HG02840 (cell line): Measurements from ENCODE around the gene ALS2CL.

ENCODE experiments used
- ATAC-seq: cut with Tn5 transposase; IDR thresholded peaks from one replicate; pipeline ENCODE4 v1.9.1; 2021; ENCODE audit warnings: mild to moderate bottlenecking, moderate library complexity, moderate number of reproducible peaks; ENCODE audit not compliant: unreplicated experiment, low FRiP score

ALS2CL gene

DNA sequence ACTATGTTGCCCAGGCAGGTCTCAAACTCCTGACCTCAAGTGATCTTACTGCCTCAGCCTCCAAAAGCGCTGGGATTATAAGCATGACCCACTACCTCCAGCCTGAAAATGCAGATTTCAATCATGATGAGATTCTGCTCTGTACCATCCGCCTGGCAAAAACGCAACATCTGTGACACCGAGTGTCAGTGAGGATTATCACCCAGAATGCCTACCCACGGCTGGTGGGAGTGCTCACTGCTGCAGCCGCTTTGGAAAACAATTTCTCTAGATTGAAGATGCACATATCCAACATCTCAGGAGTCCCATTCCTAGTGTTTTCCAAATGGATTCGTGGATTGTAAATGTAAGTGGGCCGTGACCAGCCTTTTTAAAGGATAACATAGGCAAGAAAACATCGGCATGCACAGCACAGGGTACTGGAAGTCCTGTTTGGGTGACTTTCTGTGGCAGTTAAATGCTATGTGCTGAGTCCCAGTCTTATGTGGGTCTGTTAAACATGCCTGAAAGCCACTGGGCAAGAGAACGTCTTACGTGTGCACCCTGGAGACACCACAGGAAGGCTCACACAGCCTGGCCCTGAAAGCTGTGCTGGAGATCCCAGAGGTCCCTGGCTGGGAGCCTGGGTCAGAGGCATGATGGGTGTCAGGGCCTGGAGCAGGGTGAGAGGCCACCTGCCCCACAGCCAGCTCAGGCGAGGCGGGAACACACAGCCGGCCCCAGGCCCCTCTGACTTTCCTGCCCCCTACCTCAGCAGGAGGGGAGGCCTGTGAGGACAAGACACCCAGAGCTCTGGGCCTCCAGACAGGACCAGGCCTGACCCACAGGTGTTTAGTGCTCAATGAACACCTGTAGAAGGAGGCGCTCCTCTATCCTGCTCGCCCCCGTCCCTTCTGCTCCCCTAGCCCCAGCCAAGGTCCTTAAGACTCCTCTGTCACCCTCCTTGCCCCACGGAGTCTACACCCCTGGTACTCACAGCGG is 23.3 kb upstream of the ALS2CL start:
- ATAC-seq, result no peak

DNA sequence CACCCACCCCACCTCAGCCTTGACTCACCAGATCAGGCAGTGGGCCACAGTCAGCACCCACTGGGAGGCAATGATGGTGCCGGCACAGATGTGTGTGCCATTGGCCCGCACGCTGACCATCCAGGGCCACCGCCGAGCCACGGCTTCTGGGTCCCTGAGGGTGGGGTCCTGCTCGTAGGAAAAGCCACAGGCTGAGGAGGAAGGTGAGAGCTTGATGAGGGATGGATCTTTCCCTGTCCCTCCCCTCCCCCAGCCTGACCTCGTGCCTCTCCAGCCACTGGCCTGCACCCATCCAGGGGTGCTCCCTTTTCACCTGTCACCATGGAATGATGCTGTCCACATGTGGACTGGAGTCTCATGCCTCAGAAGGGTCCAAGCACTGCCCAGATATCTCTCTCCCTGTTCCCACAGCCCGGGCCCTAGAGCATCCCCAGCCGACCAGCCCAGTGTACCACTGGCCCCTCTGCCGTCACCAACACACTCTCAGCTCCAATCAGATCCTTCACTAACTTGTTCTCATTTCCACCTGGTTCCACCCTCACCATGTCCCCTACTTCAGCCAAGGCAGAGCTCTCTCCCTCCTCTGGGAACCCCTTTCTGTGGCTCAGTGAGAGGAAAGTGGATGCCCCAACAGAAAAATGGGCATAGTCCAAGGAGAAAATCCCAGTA is 22.2 kb upstream of the ALS2CL start:
- no peak for ATAC-seq

- ATAC-seq, result no peak
These were observed 21.4 kb upstream of the ALS2CL start for GRCh38 chr3:46714728-46715506.

GRCh38 chr3:46713898-46714552 is 20.5 kb upstream of the ALS2CL start:
- ATAC-seq, result no peak

DNA sequence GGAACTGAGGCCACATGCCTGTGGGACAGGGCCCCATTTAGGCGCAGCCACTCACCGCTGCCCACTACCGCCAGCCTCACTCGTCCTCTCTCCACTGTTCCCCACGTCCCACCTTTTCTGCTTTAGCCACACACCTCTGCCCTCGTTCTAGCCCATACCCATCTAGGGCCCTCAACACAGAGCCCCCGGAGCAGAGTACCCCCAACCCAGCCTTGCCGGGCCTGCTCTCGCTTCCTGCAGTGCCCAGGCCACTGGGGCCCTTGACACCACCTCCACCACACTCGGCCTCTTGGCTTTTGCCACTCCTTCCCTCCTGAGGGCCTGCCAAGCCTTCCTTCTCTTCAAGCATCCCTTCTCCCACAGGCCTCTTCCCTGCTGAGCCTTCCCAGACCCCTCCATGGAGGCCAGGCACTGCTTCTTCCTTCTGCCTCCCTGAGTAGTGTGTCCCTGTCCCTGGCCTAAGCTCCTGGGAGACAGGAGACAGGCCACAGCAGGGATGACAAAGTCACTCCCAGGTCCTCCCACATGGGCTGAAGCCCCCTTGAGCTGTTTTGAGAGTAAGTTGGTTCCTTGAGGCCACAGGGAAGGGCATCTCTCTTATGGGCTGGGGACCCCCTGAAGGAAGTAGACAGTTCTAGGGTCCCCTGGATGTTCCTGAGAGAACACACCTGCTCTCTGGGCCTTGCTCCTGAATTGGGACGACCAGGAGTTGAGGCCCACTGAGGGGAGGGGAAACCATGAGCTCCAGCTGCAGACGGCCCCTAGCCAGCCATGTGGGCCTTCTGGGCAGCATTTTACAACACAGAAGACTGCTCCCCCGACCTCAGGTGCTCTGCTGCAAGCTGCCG is 19.8 kb upstream of the ALS2CL start:
- no peak for ATAC-seq

GRCh38 chr3:46712191-46713049 is 18.9 kb upstream of the ALS2CL start:
- ATAC-seq, result no peak

GRCh38 chr3:46711760-46712159 is 18.3 kb upstream of the ALS2CL start:
- no peak for ATAC-seq

- no peak for ATAC-seq
These were observed 17.8 kb upstream of the ALS2CL start for GRCh38 chr3:46711305-46711704.

GRCh38 chr3:46710671-46711295 is 17.3 kb upstream of the ALS2CL start:
- no peak for ATAC-seq

GRCh38 chr3:46710229-46710628 is 16.8 kb upstream of the ALS2CL start:
- ATAC-seq, result no peak

GRCh38 chr3:46709721-46710120 is 16.2 kb upstream of the ALS2CL start:
- no peak for ATAC-seq

DNA sequence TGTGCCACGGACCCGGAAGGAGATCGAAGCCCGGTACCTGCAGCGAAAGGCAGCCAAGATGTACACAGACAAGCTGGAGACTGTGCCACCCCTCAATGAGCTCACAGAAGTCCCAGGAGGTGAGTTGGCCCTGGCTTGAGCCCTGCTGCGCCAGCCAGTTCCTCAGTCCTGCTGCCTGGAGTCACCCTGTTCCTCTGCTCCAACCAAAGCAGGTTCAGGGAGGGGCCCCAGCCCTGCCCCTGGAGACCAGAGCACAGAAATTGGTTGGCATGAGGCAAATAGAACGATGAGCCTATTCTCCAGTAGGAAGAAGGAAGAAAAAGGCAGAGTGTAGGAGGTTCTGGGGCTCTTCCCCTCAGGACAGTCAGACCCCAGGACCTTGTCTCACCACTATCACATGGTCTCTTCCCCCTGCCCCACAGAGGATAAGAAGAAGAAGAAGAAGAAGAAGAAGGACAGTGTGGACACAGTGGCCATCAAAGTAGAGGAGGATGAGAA is 15.7 kb upstream of the ALS2CL start:
- no peak for ATAC-seq

- no peak for ATAC-seq
These were observed 15.1 kb upstream of the ALS2CL start for GRCh38 chr3:46708401-46709156.

DNA sequence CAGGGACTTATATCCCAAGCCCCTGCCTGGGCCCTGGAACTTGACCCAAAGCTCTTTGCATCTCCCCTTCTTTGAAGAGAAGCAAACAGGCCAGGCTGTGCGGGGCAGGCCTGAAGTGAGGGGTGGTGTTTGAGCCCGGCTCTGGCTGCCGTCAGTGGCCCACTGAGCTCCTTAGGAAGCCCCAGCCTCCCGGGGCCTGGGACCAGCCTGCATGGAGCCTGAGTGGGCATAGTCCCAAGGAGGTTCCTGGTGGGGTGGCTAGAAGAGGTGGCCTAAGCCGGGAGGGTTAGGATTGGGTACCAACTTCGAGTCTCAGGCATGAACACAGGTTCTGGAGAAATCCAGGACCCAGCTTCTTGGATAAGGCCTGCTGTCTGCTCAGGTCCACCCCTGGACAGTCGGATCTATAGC is 14.1 kb upstream of the ALS2CL start:
- ATAC-seq, result no peak

GRCh38 chr3:46706771-46707582 is 13.5 kb upstream of the ALS2CL start:
- ATAC-seq, result no peak

DNA sequence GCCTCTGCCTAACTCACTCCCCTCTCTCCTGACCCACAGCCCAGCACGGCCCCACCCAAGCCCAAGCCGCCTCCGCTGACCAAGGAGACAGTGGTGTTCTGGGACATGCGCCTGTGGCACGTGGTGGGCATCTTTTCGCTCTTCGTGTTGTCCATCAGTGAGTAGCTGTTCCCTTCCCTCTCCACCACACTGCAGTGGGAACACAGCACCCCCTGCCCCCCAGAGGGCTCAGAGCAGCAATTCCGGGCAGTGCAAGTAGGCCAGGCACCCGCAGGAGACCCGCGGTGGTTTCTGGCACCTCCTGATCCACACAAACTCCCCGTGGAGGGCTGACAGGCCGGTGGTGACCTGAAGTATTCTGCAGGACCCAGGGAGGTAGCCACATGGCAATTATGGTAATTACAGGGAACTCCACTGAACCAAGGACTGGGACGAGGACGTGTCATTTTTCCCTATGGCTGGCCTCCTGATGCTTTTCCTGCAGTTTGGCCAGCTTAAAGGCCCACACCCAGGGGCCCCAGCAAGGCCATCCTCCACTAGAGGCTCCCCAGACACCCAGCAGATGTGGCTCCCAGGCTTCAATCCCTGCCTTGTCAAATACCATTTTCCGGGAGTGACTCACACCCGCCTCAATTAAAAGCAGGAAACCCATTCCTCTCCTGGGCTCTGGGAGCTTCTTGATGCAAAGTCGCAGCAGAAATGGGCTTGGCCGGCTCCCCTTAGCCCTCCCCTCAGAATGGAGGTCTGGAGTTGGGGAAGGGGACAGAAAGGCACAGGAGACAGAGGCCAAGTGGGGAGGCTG is 12.5 kb upstream of the ALS2CL start:
- ATAC-seq, result no peak
